Measurements from ENCODE around the gene ZDHHC8.

DNA sequence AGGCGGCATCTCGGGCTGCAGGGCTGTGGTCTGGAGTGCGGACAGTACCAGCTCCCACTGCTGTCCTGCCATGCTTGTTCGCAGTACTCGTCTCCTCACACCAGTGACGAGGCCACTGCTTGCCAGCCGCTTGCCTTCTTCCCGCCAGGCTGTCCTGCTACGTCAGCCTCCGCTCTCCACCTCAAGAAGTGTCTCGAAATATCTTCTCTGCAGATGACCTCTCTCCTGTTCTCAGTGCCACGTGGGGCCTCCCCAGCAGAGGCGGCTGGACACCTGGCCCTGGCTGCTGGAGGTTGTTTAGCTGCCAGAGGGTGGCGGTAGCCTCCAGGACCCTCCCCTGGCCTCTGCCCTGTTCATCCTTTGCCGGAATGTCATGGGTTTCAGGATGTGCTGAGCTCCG is 22.3 kb downstream of the ZDHHC8 start:
- TF ChIP-seq, protein P1, sequence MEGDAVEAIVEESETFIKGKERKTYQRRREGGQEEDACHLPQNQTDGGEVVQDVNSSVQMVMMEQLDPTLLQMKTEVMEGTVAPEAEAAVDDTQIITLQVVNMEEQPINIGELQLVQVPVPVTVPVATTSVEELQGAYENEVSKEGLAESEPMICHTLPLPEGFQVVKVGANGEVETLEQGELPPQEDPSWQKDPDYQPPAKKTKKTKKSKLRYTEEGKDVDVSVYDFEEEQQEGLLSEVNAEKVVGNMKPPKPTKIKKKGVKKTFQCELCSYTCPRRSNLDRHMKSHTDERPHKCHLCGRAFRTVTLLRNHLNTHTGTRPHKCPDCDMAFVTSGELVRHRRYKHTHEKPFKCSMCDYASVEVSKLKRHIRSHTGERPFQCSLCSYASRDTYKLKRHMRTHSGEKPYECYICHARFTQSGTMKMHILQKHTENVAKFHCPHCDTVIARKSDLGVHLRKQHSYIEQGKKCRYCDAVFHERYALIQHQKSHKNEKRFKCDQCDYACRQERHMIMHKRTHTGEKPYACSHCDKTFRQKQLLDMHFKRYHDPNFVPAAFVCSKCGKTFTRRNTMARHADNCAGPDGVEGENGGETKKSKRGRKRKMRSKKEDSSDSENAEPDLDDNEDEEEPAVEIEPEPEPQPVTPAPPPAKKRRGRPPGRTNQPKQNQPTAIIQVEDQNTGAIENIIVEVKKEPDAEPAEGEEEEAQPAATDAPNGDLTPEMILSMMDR (IDR thresholded peaks at IDR 0.05) = no peak
- TF ChIP-seq POLR2A (IDR thresholded peaks at IDR 0.05) = no peak

Data from right lobe of liver (tissue), 4 donors.